NOMO-1 treated with dmso at 0.1 percent for 144 hours (cell line): ENCODE measurements around the gene AMACR.
"Not testable (repeated sequence)": the region's sequence is repeated elsewhere in the genome, so short reads cannot be mapped to it uniquely, and the experiment has no call there.

ENCODE experiments used
- DNase-seq: peaks from one replicate; lab custom pipeline; 2025; ENCODE audit not compliant: unreplicated experiment; lab: John Stamatoyannopoulos, UW

Gene AMACR

DNA sequence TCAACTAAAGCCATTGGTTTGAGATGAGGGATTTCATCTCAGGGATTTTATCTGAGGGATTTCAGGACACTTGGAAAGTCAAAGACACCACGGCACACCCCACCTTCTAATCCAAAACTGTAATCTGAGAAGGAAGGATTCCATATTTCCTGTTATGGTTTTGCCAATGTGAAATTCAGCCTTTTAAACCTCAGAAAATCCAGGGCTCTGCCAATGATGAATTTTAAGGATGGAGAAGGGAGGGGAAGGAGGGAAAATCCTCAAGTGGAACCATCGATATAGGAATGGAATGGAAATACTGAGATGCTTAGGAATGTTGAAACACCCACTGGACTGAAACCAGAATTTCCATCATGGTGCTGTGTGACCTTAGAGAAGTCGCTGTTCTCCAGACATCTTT lies 29.9 kb upstream of the AMACR start:
- no peak for DNase-seq

DNA sequence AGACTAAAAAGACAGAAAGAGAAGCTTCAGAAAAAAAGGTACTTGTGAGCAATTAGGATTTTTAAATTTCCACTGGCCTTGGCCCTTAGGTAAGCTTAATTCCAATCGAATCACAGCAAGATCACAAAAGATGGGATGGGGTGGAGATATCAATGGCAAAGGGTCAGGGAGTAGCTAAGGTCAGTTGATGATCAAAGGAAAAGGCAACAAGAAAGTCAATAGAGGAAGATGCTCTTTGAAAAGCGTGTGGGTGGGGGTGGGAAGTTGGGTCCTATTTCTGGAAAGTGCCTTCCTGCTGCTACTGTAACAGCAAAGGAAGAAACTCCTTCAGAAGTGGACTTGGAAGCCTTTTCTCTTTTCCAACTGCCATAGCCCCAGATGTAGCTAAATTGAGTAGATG lies 27.9 kb upstream of the AMACR start:
- no peak for DNase-seq

DNA sequence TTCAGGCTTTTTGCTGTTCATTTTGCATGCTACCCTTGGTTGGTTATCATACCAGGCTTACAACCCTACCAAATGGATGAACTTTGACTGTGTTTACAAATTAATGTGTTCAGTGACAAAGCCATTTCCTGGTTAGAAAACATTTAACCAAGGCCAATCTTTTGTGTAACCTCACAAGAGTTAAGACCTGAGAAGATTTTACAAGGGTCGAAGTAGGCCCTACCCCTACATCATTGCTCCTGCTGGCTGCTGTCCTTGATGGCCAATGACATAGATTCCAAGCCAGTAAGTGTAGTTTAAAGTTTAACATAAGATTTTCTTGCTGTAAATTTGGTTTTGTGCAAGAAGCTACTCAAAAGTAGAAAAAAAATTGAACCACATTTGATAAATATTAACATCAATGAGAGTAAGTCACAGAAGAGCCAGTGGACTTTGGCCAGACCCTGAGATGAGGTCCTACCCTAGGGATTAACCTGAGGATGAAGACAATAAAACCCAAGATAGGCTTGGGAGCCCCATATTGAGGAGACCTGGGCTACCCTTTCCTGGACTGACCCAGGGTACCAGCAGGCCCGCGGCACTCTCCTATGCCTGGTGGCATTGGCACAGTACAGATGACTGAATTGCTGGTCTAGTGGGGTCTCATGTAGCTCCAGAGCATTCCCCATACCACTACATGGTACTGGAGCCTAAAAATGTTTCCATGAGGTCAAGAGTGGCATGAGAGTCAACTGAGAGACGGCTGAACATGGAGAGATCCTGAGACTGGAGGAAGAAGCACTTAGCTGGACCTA lies 26.9 kb upstream of the AMACR start:
- DNase-seq, result no peak

DNA sequence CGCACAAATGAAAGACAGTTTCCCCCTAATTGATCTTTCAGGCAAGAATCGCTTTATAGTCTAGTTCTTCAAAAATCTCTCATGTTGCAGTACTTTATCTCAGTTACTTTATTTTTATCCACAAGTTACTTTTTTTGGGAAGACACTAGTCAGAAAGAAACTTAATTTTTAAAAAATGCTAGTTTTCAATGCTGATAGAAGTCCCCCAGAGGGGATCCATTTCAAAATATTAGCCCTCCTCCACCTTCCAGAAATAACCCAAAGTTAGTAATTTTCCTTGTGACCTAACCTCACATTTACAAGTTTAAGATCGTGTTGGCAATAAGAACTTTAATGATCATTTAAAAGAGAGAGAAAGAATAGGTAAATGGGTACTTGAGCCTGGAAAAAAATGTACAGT lies 24.1 kb upstream of the AMACR start:
- no peak for DNase-seq

DNA sequence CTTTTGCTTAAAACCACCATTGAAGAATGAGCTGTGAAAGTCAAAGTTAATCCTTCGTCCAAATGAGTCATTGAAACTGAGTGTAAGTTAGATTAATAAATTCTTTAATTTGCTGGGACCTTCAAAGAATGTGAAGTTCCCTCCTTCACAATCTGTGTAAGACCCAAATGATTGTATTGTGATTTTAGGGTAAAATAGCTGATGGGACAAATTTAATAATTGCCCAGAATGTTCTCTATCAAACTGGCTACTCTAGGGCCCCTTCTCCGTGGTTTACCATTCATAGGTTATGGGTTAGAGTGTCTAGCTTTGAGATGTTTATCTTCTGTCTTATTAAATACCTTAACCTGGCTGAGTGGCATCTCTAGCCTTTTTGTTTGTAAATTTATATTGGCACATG lies 23.3 kb upstream of the AMACR start:
- no peak for DNase-seq

DNA sequence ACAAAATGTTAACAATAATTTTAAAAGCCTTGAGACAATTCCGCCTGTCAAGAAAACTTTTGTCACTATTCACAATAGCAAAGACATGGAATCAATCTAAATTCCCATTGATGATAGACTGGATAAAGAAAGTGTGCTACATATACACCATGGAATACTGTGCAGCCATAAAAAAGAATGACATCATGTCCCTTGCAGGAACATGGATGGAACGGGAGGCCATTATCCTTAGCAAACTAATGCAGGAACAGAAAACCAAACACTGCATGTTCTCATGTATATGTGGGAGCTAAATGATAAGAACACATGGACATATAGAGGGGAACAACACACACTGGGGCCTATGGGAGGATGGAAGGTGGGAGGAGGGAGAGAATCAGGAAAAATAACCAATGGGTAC lies 22.7 kb upstream of the AMACR start:
- DNase-seq, result not testable (repeated sequence)

DNA sequence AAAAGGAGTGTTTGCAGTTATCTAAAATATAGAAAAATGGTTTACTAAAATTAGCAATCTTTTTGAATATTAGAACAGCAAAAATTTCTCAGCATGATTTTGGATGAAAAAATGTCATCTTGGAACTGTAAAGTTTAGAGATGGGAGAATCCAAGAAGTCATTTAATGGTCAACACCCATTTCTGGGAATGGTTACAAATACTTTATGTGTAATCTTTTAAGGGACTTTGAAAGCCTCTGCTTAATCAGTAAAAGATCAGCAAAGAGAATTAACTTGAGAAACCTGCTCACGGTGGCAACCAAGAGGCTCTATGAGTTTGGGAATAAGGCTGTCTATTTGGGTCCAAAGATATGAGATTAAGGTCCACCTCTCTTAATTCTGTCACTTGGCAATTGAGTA lies 22.2 kb upstream of the AMACR start:
- no peak for DNase-seq

DNA sequence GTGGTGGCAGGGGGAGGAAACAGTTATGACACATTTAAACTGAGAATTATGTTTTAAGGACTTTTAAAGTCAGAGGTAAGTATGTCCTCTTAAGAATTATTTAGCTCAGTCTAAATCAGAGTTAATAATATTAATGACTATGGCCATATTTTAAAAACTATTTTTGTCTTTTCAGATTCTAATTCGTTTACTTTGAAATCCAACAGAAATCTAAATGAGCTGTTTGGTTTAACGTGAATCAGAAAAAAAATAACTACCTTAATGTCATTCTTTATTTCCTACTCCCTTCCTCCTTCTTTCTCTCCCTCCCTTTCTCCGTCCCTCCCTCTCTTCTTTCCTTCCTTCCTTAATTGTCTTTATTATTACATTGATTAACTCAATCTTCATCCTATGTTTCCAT lies 20.5 kb upstream of the AMACR start:
- DNase-seq, result no peak

DNA sequence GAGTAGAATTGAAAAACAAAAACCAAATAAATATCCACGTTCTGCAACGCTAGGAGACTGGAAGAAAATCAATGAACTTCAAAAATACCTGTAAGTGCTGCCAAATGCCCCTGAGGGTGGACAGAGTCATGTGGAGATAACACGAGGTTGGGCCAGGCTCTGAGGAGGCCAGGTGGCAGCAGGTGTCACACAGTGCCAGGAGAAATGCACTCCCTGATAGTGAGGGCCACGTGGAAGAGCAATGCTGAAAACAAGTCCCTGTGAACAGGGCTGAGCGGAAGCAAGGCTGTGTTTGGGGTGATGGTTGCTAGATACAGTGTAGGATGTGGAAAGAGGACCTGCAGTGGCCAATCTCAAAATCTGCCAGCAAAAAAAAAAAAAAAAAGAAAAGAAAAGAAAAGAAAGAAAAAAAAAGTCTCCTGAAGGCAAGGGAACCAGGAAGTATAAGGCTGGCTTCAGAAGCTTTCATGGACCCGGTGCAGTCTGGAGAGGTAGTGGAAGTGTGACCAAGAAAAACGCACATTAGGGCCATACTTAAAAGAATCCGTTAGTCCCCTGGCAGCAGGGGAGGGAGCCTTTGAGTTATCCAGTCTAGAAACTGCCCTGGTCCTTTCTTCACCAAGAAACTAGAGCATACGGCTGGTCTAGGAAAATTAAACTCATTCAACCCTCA lies 18.4 kb upstream of the AMACR start:
- DNase-seq, result no peak

DNA sequence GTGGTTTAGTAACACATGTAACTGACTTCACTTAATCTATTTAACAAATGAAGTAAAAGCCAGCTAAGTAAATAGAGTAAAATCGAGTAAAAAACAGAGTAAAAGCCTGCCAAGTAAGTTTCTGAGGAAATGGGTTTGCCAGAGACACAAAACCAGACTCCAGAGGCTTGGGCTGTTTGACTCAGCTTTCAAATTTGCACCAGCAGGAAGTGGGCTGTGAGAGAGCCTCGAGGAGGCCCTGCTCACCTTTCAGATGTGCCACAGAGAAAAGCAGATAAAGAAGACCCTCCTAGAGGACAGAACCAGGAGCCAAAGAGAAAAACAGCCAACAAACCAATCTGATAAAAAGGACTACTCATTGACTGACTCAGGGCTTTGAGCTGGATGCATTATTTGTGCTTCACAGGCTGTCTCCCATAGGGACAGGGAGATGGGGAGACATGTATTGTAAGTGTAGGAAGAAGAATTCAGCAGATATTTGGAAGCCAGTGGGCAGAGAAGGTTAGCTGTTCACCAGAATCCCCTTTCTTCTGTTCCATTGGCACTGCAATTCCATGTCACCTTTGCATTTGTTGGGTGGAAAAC lies 14.4 kb upstream of the AMACR start:
- DNase-seq, result no peak

DNA sequence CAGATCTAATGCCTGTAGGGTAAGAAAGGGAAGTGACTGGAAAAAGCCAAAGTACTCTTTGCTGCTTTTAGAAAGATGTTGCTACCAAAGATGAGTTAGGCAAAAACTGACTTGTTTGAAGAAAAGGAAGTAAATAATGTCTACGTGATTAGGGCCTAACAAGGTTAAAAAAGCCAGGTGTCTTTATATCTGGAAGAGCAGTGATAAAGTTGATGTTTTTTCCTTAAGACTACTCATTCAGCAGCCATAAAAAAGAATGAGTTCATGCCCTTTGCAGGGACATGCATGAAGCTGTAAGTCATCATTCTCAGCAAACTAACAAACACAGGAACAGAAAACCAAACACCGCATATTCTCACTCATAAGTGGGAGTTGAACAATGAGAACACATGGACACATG lies 13.5 kb upstream of the AMACR start:
- DNase-seq, result peak; percentile 32

DNA sequence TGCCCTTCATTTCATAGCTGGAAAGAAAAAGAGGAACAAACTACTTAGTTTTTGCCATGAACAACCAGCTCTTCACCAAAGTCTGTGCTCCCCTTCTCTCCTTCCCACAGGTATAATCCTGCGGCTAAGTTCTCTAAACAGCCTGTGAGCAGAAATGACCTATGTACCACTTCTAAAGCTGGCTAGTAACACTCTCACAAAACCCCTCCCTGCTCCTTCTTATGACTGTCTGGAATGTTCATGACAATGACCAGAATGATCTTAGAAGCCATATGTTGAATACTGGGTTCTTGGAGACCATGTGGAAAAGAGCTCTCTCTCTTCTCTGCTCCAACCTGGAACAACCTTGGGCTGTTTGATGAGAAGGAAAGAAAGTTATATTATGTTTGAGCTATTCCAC lies 12.9 kb upstream of the AMACR start:
- DNase-seq, result no peak

DNA sequence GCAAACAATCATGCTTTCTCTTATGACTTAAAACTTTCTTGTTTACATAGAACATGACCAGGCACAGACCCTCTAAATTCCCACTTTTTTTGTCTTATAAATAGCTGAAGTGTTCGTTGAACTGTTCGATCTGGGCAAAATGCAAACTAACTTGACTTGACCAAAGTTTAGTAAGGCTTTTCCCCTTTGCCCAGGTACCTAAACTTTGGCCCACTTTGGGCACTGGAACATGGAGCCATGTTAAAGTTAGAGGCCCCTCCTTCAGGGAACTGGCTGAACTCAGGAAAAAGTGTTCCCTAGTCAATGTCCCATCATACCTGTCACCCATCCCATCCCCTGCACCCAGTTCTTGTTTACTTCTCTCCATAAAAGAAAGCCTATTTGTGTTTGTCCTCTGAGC lies 9.4 kb upstream of the AMACR start:
- no peak for DNase-seq

DNA sequence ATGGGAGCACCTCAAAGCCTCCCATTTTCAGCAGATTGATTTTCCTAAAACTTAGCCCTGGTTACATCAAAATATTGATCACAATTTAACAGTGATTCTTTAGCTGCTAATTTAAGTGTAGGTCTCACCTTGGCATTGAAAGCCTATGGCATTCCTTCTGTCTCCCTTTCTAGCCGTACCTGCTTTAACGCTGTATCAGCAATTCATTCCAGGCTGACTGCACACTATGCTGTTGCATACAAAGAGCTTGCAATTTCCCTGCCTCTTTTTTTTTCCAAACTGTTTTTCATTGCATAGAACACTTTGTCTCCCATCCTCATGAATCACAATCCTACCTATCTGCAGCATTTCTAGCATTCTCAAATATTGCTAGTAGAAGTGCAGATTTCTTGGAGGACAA lies 8.9 kb upstream of the AMACR start:
- no peak for DNase-seq

DNA sequence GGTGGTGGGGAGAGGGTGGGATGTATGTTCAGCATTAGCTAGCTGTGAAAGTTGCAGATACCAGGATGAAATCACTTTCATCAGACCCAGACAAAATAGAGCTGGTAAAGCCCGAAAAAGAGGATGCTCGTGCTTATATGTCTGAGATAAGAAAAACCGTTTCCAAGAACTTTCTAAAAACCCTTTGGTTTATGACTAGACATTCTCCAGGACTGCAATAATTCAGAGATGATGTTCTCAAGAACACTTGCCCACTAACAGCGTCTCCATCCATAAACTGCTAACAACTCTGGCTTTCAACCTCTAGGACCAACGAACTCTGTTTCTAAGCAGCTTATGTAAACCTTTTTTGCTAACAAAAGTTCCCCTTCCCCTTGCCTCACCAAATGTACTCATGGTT lies 8.4 kb upstream of the AMACR start:
- DNase-seq, result no peak

DNA sequence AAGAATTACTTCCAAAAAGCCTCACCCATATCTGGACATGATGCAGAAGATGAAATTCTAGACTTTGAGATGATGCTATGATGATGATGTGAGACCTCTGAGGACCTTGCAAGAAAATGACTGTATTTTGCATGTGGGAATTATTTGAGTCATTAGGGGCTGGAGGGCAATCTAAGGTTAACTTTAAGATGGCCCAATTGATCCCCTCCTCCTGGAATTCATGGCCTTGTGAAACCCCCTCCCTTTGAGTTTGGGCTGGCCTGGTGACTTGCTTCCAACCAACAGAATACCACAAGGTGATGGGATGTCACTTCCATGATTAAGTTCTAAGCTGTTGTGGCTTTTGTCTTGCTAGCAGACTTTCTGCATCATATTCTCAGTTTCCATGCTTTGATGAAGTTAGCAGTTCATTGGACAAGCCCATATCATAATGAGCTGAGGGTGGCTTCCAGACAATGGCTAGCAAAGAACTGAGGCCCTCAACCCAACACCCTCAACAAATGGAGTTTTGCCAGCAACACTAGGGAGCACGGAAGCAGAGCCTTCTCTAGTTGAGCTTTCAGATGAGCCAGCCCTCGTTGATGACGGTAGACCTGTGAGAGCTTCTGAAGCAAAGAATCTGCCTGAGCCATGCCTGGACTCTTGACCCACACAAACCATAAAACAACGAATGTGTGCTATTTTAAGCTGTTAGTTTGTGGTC lies 7.4 kb upstream of the AMACR start:
- no peak for DNase-seq

DNA sequence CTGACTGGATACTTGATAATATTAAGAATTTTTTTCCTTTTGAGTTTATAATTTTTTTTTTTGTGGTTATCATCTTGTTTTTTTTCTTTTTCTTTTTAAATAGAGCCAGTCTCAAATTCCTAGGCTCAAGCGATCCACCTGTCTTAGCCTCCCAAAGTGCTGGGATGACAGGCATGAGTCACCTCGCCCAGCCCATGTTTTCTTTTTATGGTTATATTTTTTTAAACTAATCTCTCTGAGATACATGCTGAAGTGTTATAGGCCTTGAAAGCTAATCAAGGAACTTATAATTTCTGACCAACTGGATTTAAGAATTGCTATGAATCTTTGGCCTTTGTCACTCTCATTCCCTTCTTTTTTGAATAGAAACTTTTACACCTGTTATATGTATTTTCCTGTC lies 6.8 kb upstream of the AMACR start:
- DNase-seq, result no peak

DNA sequence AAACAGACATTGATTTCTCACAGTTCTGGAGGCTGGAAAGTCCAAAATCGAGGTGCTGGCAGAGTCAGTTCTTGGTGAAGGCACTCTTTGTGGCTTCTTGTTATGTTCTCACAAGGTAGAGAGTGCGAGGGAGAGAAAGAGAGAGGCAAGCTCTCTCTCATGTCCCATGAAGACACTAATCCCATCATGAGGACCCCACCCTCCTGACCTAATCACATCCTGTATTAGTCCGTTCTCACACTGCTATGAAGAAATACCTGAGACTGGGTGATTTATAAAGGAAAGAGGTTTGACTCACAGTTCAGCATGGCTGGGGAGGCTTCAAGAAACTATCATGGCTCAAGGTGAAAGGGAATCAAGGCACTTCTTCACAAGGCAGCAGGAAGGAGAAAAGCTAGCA lies 5.7 kb upstream of the AMACR start:
- DNase-seq, result no peak

DNA sequence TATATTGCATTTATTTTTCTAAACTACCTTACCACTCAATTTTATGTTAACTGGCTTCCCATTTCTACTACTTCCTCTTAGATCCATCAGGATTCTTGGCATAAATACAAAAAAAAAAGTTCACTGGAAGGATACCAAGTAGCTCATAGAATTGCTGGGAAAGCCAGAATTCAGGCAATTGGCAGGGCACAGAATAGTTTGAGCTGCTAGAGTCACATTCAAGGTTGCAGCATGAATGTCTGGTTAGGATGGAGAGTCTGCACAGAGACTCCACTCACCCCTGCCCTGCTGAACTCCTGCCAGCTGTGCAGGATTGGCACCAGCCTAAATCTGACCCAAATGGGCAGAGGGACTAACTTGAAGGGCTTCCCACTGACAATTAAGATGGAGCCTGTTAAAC lies 4.9 kb upstream of the AMACR start:
- no peak for DNase-seq

DNA sequence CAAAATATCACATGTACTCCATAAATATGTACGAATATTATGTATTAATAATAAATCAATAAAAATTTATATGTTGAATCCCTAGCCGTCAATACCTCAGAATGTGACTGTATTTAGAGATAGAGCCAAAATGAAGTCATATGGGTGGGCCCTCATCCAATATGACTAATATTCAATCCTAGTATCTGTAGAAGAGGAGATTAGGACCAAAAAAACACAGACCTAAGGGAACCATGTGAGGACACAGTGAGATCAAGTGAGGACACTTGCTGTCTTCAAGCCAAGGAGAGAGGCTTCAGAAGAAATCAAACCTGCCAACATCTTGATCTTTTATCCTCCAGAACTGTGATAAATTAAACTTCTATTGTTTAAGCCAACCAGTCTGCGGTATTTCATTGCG lies 3.7 kb upstream of the AMACR start:
- DNase-seq, result no peak

DNA sequence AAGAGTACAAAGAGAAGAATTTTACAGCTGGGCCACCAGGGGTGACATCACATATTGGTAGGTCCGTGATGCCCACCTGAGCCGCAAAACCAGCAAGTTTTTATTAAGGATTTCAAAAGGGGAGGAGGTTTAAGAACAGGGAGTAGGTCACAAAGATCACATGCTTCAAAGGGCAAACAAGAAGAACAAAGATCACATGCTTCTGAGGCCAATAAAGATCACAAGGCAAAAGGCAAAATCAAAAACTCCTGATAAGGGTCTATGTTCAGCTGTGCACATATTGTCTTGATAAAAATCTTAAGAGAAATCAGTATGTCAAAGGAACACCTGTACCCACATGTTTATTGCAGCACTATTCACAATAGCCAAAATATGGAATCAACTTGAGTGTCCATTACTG lies 2.3 kb upstream of the AMACR start:
- DNase-seq, result not testable (repeated sequence)

DNA sequence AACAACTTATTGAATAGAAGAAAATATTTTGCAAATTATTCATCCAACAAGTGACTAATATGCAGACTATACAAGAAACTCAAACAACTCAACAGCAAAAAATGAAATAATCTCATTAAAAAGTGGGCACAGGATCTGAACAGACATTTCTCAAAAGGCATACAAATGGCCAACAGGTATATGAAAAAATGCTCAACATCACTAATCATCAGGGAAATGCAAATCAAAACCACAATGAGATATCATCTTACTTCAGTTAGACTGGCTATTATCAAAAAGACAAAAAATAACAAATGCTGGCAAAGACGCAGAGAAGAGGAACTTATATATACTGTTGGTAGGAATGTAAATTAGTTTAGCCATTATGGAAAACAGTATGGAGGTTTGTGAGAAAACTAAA lies 1.8 kb upstream of the AMACR start:
- DNase-seq, result no peak
